Mammary epithelial cell (primary cell): ENCODE results near the gene PPP1R3D.

ENCODE experiments used
- EZH2 ChIP-seq: IDR thresholded peaks from 2 replicates; pipeline ENCODE4 v1.6.1; 2012; ENCODE audit warnings: low read length, inconsistent platforms, borderline replicate concordance
- TF ChIP-seq, protein P1 (sequence below), 2 donors: IDR thresholded peaks in 1 of 2; conservative IDR thresholded peaks in 1 of 2; 2 replicates each; pipeline ENCODE4 v1.5.1; 2011 to 2012; ENCODE audit warnings: inconsistent platforms in 2 of 2, low read length in 2 of 2, mild to moderate bottlenecking in 2 of 2, control low read depth in 1 of 2, low read depth in 1 of 2; ENCODE audit not compliant: insufficient read depth in 1 of 2; ENCODE audit errors: extremely low read depth in 1 of 2

DNA sequence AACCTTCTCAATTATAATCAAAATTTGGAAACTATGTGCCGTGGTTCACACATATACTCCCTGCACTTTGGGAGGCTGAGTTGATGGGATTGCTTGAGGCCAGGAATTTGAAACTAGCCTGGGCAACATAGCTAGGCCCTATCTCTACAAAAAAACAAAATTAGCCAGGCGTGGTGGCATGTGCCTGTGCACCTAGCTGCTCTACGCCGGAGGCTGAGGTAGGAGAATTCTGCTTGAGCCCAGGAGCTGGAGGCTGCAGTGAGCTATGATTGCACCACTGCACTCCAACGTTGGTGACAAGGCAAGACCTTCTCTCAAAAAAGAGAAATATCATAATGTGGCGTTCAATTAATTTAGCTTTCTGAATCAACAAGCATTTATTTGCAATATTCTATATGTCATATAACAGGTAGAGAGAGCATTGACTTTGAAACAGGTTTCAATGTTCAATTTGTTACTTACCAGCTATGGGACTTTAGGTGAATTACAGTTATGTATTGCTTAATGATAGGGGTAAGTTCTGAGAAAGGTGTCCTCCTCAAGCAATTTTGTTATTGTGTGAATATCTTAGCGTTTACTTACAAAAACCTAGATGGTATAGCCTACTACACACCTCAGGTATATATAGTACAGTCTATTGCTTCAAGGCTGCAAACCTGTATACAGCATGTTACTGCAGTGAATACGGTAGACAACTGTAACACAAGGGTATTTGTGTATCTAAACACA is 4.5 kb downstream of the PPP1R3D start:
- TF ChIP-seq, protein P1, sequence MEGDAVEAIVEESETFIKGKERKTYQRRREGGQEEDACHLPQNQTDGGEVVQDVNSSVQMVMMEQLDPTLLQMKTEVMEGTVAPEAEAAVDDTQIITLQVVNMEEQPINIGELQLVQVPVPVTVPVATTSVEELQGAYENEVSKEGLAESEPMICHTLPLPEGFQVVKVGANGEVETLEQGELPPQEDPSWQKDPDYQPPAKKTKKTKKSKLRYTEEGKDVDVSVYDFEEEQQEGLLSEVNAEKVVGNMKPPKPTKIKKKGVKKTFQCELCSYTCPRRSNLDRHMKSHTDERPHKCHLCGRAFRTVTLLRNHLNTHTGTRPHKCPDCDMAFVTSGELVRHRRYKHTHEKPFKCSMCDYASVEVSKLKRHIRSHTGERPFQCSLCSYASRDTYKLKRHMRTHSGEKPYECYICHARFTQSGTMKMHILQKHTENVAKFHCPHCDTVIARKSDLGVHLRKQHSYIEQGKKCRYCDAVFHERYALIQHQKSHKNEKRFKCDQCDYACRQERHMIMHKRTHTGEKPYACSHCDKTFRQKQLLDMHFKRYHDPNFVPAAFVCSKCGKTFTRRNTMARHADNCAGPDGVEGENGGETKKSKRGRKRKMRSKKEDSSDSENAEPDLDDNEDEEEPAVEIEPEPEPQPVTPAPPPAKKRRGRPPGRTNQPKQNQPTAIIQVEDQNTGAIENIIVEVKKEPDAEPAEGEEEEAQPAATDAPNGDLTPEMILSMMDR (conservative IDR thresholded peaks at IDR 0.05 in 1 of 2, IDR thresholded peaks at IDR 0.05 in 1 of 2; ENCODE audit: extremely low read depth in 1 of 2, insufficient read depth in 1 of 2, low read depth in 1 of 2, low read length in 2 of 2), result no peak
- no peak for TF ChIP-seq EZH2
